ENCODE measurements around the gene ZC3HAV1.

DNA sequence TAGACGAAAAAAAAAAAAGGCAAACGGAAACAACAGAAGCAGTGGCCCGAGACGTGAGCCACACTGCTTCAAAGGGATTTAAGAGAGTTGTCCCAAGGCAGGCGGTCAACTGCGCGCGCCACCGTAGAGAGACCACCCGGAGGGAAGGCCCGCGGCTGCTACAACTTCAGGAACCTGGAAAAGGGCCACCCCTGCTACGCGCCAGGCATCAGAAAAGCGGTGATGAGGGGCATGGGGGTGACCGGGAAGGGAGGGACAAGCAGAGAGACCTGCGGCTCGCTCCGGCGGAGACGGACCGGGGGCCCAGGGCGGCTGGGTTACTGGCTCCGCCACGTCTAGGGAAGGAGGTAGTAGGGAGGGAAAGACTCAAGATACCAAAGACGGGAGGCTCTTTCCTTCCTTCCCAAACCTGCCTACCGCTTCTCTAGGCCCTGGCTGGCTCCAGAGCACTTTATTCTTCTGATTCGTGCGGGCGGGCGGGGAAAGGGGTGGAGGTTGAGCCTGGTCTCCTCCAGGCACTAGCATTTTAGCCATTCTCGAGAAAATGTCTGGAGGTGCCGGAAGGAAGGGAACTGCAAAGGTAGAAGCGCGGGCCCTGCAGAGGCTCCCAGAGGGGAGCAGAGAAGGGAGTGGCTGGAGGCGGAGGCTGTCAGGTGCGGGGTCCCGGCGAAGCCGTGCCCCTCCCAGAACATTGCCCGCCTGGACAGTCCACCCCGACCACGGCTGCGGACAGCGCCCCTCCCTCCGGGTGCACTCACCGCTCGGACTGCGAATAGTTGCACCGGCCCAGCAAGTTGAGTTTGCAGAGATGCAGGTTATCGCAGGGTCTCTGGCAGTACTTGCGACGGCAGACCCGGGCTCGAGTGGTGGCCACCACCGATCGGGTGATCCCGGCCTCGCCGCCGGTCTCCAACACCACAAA lies 993 bp downstream of the ZC3HAV1 start:
- TF ChIP-seq, protein P1, sequence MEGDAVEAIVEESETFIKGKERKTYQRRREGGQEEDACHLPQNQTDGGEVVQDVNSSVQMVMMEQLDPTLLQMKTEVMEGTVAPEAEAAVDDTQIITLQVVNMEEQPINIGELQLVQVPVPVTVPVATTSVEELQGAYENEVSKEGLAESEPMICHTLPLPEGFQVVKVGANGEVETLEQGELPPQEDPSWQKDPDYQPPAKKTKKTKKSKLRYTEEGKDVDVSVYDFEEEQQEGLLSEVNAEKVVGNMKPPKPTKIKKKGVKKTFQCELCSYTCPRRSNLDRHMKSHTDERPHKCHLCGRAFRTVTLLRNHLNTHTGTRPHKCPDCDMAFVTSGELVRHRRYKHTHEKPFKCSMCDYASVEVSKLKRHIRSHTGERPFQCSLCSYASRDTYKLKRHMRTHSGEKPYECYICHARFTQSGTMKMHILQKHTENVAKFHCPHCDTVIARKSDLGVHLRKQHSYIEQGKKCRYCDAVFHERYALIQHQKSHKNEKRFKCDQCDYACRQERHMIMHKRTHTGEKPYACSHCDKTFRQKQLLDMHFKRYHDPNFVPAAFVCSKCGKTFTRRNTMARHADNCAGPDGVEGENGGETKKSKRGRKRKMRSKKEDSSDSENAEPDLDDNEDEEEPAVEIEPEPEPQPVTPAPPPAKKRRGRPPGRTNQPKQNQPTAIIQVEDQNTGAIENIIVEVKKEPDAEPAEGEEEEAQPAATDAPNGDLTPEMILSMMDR (IDR thresholded peaks at IDR 0.05; ENCODE audit: borderline replicate concordance, extremely low read depth, low read length, poor library complexity, severe bottlenecking), result no peak
- TF ChIP-seq EZH2 (IDR thresholded peaks at IDR 0.05; ENCODE audit: borderline replicate concordance, low read depth, low read length, severe bottlenecking), result no peak
